Jurkat, Clone E6-1 (cell line): ENCODE results near the gene COL7A1.

Experiments
- DNase-seq: peaks from one replicate; pipeline ENCODE4 v3.0.0-alpha.2; 2011; ENCODE audit warnings: low read depth, low spot score
- H3K4me3 ChIP-seq: 2 replicates; pipeline ENCODE4 v1.5.1; 2011; ENCODE audit warnings: mild to moderate bottlenecking, low read length, control low read depth, moderate library complexity

The COL7A1 gene

GRCh38 chr3:48621461-48621869 lies 26.3 kb upstream of the COL7A1 start, which contains the start of gene TMEM89:
Gene TMEM89 (minus strand): TSS chr3:48621769. CDS start chr3:48621756, 13 bp downstream.
- no peak for DNase-seq
- H3K4me3 ChIP-seq, result no peak within 1 kb of the TSS

GRCh38 chr3:48619541-48620524 lies 24.7 kb upstream of the COL7A1 start:
- no peak overlapping the region for H3K4me3 ChIP-seq
- DNase-seq, result no peak

GRCh38 chr3:48617559-48617958 lies 22.4 kb upstream of the COL7A1 start:
- no peak for DNase-seq

GRCh38 chr3:48614044-48614443 lies 18.9 kb upstream of the COL7A1 start:
- DNase-seq, result no peak
- H3K4me3 ChIP-seq, result no peak overlapping the region

More at GRCh38 chr3:48617559-48617958, 22.4 kb upstream of the COL7A1 start:
- H3K4me3 ChIP-seq, result no peak overlapping the region

- H3K4me3 ChIP-seq, result no peak overlapping the region
- DNase-seq, result no peak
These were observed 17.2 kb upstream of the COL7A1 start for GRCh38 chr3:48612309-48612708.

- DNase-seq, result peak; percentile 85
- peak within 1 kb of the TSS; percentile 99 for H3K4me3 ChIP-seq
These were observed 14.2 kb upstream of the COL7A1 start, which contains the start of gene UQCRC1 for GRCh38 chr3:48609088-48610005. Gene UQCRC1 (minus strand): TSS chr3:48609646. CDS start chr3:48609620, 26 bp downstream.

- no peak overlapping the region for H3K4me3 ChIP-seq
- no peak for DNase-seq
These were observed 12.4 kb upstream of the COL7A1 start for GRCh38 chr3:48607519-48607918.

GRCh38 chr3:48601622-48601994 lies 6.5 kb upstream of the COL7A1 start:
- no peak overlapping the region for H3K4me3 ChIP-seq

GRCh38 chr3:48600711-48601621 lies 5.8 kb upstream of the COL7A1 start:
- no peak overlapping the region for H3K4me3 ChIP-seq
- no peak for DNase-seq

More at GRCh38 chr3:48601622-48601994, 6.5 kb upstream of the COL7A1 start:
- no peak for DNase-seq

- DNase-seq, result no peak
- no peak overlapping the region for H3K4me3 ChIP-seq
These were observed 4.6 kb upstream of the COL7A1 start for GRCh38 chr3:48599509-48600285.

- no peak for DNase-seq
- H3K4me3 ChIP-seq, result no peak overlapping the region
These were observed 4.0 kb upstream of the COL7A1 start for GRCh38 chr3:48599077-48599501.

- no peak overlapping the region for H3K4me3 ChIP-seq
- DNase-seq, result peak; percentile 11
These were observed 3.4 kb upstream of the COL7A1 start for GRCh38 chr3:48598323-48599076.

GRCh38 chr3:48597408-48597800 lies 2.3 kb upstream of the COL7A1 start:
- DNase-seq, result no peak
- H3K4me3 ChIP-seq, result no peak overlapping the region

GRCh38 chr3:48596676-48597407 lies 1.7 kb upstream of the COL7A1 start:
- H3K4me3 ChIP-seq, result no peak overlapping the region
- no peak for DNase-seq

- no peak for DNase-seq
- H3K4me3 ChIP-seq, result no peak overlapping the region
These were observed 1.0 kb upstream of the COL7A1 start for GRCh38 chr3:48596157-48596556.

- H3K4me3 ChIP-seq, result no peak overlapping the region
- DNase-seq, result no peak
These were observed 495 bp upstream of the COL7A1 start for GRCh38 chr3:48595526-48596121.
